H9 (cell line): Measurements from ENCODE around the gene ZNF804A. TPM values are rescaled to one million over a fixed set of nuclear protein-coding genes. Genes with fewer than 3 reads are reported as not detected.

ENCODE experiments used
- DNase-seq: peaks from one replicate; pipeline ENCODE4 v3.0.0-alpha.2; 2017
- H2AFZ ChIP-seq: one replicate; pipeline ENCODE4 v1.6.1; 2013; ENCODE audit warnings: mild to moderate bottlenecking, low read length, control low read depth, moderate library complexity
- H2AK5ac ChIP-seq: 2 replicates; pipeline ENCODE4 v1.6.1; 2013; ENCODE audit warnings: low read length, control low read depth, mixed read lengths; ENCODE audit not compliant: insufficient read length
- H2BK120ac ChIP-seq: one replicate; pipeline ENCODE4 v1.6.1; 2013; ENCODE audit warnings: low read depth, mild to moderate bottlenecking, low read length, control low read depth, inconsistent platforms; ENCODE audit not compliant: poor library complexity, severe bottlenecking
- H2BK12ac ChIP-seq: 2 replicates; pipeline ENCODE4 v1.6.1; 2013; ENCODE audit warnings: low read length, control low read depth, mixed read lengths, low read depth; ENCODE audit not compliant: insufficient read length
- H2BK15ac ChIP-seq: 2 replicates; pipeline ENCODE4 v1.6.1; 2013; ENCODE audit warnings: low read depth, low read length, control low read depth
- H2BK20ac ChIP-seq: one replicate; pipeline ENCODE4 v1.6.1; 2013; ENCODE audit warnings: low read depth, mild to moderate bottlenecking, low read length, control low read depth, inconsistent platforms; ENCODE audit not compliant: poor library complexity, severe bottlenecking
- H2BK5ac ChIP-seq: 2 replicates; pipeline ENCODE4 v1.6.1; 2013; ENCODE audit warnings: low read length, control low read depth, mixed read lengths; ENCODE audit not compliant: insufficient read length
- H3K14ac ChIP-seq: 2 replicates; pipeline ENCODE4 v1.6.1; 2013; ENCODE audit warnings: low read length, control low read depth; ENCODE audit not compliant: insufficient read depth
- H3K18ac ChIP-seq: 2 replicates; pipeline ENCODE4 v1.6.1; 2013; ENCODE audit warnings: low read depth, mild to moderate bottlenecking, mixed read lengths, low read length, control low read depth; ENCODE audit not compliant: insufficient read length
- H3K23ac ChIP-seq: 2 replicates; pipeline ENCODE4 v1.6.1; 2013; ENCODE audit warnings: low read length, control low read depth, mixed read lengths, low read depth; ENCODE audit not compliant: insufficient read length
- H3K23me2 ChIP-seq: 2 replicates; pipeline ENCODE4 v1.6.1; 2013; ENCODE audit warnings: low read depth, mild to moderate bottlenecking, mixed read lengths, low read length, control low read depth; ENCODE audit not compliant: insufficient read length, poor library complexity, severe bottlenecking
- H3K27ac ChIP-seq: 2 replicates; pipeline ENCODE4 v1.5.1; 2013; ENCODE audit warnings: low read length, control low read depth, mixed read lengths, low read depth; ENCODE audit not compliant: insufficient read length
- H3K27me3 ChIP-seq: 2 replicates; pipeline ENCODE4 v1.6.1; 2013; ENCODE audit warnings: low read length, control low read depth, inconsistent platforms; ENCODE audit not compliant: insufficient read depth
- H3K4ac ChIP-seq: 2 replicates; pipeline ENCODE4 v1.6.1; 2013; ENCODE audit warnings: low read depth, mild to moderate bottlenecking, control low read depth, inconsistent platforms, low read length, moderate library complexity
- H3K4me1 ChIP-seq: 2 replicates; pipeline ENCODE4 v1.6.1; 2013; ENCODE audit warnings: low read length, control low read depth, inconsistent platforms; ENCODE audit not compliant: insufficient read depth
- H3K4me2 ChIP-seq: 2 replicates; pipeline ENCODE4 v1.6.1; 2013; ENCODE audit warnings: low read length, control low read depth, mixed read lengths; ENCODE audit not compliant: insufficient read length, insufficient read depth
- H3K56ac ChIP-seq: 2 replicates; pipeline ENCODE4 v1.6.1; 2013; ENCODE audit warnings: low read depth, mild to moderate bottlenecking, mixed read lengths, low read length, control low read depth; ENCODE audit not compliant: insufficient read length
- H3K79me1 ChIP-seq: 2 replicates; pipeline ENCODE4 v1.6.1; 2013; ENCODE audit warnings: low read depth, mild to moderate bottlenecking, moderate library complexity, low read length, control low read depth, inconsistent platforms; ENCODE audit not compliant: insufficient read depth, poor library complexity, severe bottlenecking
- H3K79me2 ChIP-seq: 2 replicates; pipeline ENCODE4 v1.6.1; 2013; ENCODE audit warnings: low read length, control low read depth, inconsistent platforms; ENCODE audit not compliant: insufficient read depth
- H3K9ac ChIP-seq: 2 replicates; pipeline ENCODE4 v1.6.1; 2013; ENCODE audit warnings: low read length, control low read depth, mixed read lengths; ENCODE audit not compliant: insufficient read length; ENCODE audit errors: extremely low read depth
- H3K9me3 ChIP-seq: one replicate; pipeline ENCODE4 v1.6.1; 2013; ENCODE audit warnings: low read depth, low read length, inconsistent platforms; ENCODE audit not compliant: control insufficient read depth
- H3T11ph ChIP-seq: one replicate; pipeline ENCODE4 v1.6.1; 2013; ENCODE audit warnings: mild to moderate bottlenecking, low read length, control low read depth, inconsistent platforms
- H4K20me1 ChIP-seq: one replicate; pipeline ENCODE4 v1.6.1; 2013; ENCODE audit not compliant: control insufficient read depth, insufficient read length, insufficient read depth
- H4K5ac ChIP-seq: 2 replicates; pipeline ENCODE4 v1.6.1; 2013; ENCODE audit warnings: low read depth, mild to moderate bottlenecking, mixed read lengths, low read length, control low read depth; ENCODE audit not compliant: insufficient read length
- H4K8ac ChIP-seq: replicated peaks from 2 replicates; pipeline ENCODE4 v1.6.1; 2013; ENCODE audit warnings: low read length, control low read depth, mixed read lengths, low read depth; ENCODE audit not compliant: insufficient read length
- H4K91ac ChIP-seq: 2 replicates; pipeline ENCODE4 v1.6.1; 2013; ENCODE audit warnings: low read depth, mild to moderate bottlenecking, moderate library complexity, mixed read lengths, low read length, control low read depth; ENCODE audit not compliant: insufficient read length
- H3K27ac Mint-ChIP-seq, 3 experiments: 2 replicates in 2 of 3; 3 replicates in 1 of 3; pipeline ENCODE4 v1.8.0; 2020 to 2021; ENCODE audit warnings: mixed read lengths in 3 of 3, mild to moderate bottlenecking in 1 of 3, moderate library complexity in 1 of 3
- H3K27me3 Mint-ChIP-seq: 2 replicates; pipeline ENCODE4 v1.8.0; 2021; ENCODE audit warnings: low read depth, mild to moderate bottlenecking, moderate library complexity, mixed read lengths
- H3K36me3 Mint-ChIP-seq, 3 experiments: 2 replicates in 2 of 3; 3 replicates in 1 of 3; pipeline ENCODE4 v1.8.0; 2020 to 2021; ENCODE audit warnings: low read depth in 3 of 3, mixed read lengths in 3 of 3; ENCODE audit not compliant: insufficient read depth in 1 of 3
- H3K4me1 Mint-ChIP-seq, 2 experiments: 2 replicates each; pipeline ENCODE4 v1.8.0; 2020; ENCODE audit warnings: mixed read lengths in 2 of 2
- H3K4me3 Mint-ChIP-seq, 2 experiments: 2 replicates in 1 of 2; 3 replicates in 1 of 2; pipeline ENCODE4 v1.8.0; 2020 to 2021; ENCODE audit warnings: mild to moderate bottlenecking in 2 of 2, mixed read lengths in 2 of 2, moderate library complexity in 1 of 2
- H3K9me3 Mint-ChIP-seq, 2 experiments: 2 replicates in 1 of 2; 3 replicates in 1 of 2; pipeline ENCODE4 v1.8.0; 2020; ENCODE audit warnings: mild to moderate bottlenecking in 2 of 2, mixed read lengths in 2 of 2, moderate library complexity in 1 of 2
- total RNA-seq: library from RNA; stranded (reverse); gene quantifications from 2 replicates; pipeline ENCODE4 v1.2.1, GENCODE V29; 2021
- TF ChIP-seq, protein P1 (sequence below): fragments of 200-600 bp; sonication (generic); conservative IDR thresholded peaks from 3 replicates; pipeline ENCODE4 v1.8.0; 2021; ENCODE audit warnings: antibody characterized with exemption, mild to moderate bottlenecking

Gene ZNF804A
- total RNA-seq, 1 experiment from 2014 or later = not detected

GRCh38 chr2:184624311-184624710, 26.0 kb downstream of the ZNF804A start:
- no peaks in the 10 kb centered on the region for H3K27me3 Mint-ChIP-seq
- TF ChIP-seq, protein P1, sequence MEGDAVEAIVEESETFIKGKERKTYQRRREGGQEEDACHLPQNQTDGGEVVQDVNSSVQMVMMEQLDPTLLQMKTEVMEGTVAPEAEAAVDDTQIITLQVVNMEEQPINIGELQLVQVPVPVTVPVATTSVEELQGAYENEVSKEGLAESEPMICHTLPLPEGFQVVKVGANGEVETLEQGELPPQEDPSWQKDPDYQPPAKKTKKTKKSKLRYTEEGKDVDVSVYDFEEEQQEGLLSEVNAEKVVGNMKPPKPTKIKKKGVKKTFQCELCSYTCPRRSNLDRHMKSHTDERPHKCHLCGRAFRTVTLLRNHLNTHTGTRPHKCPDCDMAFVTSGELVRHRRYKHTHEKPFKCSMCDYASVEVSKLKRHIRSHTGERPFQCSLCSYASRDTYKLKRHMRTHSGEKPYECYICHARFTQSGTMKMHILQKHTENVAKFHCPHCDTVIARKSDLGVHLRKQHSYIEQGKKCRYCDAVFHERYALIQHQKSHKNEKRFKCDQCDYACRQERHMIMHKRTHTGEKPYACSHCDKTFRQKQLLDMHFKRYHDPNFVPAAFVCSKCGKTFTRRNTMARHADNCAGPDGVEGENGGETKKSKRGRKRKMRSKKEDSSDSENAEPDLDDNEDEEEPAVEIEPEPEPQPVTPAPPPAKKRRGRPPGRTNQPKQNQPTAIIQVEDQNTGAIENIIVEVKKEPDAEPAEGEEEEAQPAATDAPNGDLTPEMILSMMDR = no peak
- Histone ChIP-seq H3K4me2 (no peak overlapping the region), H3K27me3 (no peaks in the 10 kb centered on the region), H2BK15ac (no peak overlapping the region), H3T11ph (no peak overlapping the region), H2AK5ac (no peak overlapping the region), H3K4ac (no peak overlapping the region), H2AFZ (no peak overlapping the region), H3K4me1 (no peaks in the 10 kb centered on the region), H3K23me2 (no peaks in the 10 kb centered on the region), H2BK5ac (no peak overlapping the region), H3K9ac (no peak overlapping the region), H2BK20ac (no peak overlapping the region), H3K79me2 (no peaks in the 10 kb centered on the region), H3K14ac (no peak overlapping the region), H3K18ac (no peak overlapping the region), H2BK120ac (no peak overlapping the region), H3K9me3 (no peaks in the 10 kb centered on the region), H3K23ac (no peak overlapping the region), H4K8ac (no peak overlapping the region), H4K20me1 (no peaks in the 10 kb centered on the region), H3K27ac (no peak overlapping the region), H4K5ac (no peak overlapping the region), H3K56ac (no peak overlapping the region), H3K79me1 (no peaks in the 10 kb centered on the region), H2BK12ac (no peak overlapping the region), H4K91ac (no peak overlapping the region)
- no peak overlapping the region for H3K4me3 Mint-ChIP-seq
- H3K27ac Mint-ChIP-seq = no peak overlapping the region
- no peaks in the 10 kb centered on the region for H3K9me3 Mint-ChIP-seq
- no peaks in the 10 kb centered on the region for H3K36me3 Mint-ChIP-seq
- DNase-seq = no peak
- H3K4me1 Mint-ChIP-seq = no peaks in the 10 kb centered on the region
